H1 (cell line): ENCODE results near the gene PLAAT1. TPM values are rescaled to one million over a fixed set of nuclear protein-coding genes. Genes with fewer than 3 reads are reported as not detected.

Source experiments
- CREB1 ChIP-seq: IDR thresholded peaks from 2 replicates; pipeline ENCODE4 v1.6.1; 2012; ENCODE audit warnings: inconsistent platforms
- polyA plus RNA-seq, 7 experiments: library from polyadenylated mRNA; depleted of rRNA in 3 of 7; stranded (reverse) in 5 of 7; unstranded in 2 of 7; fragments of >200 nt in 5 of 7; fragments of 200-250 nt in 2 of 7; gene quantifications; 1 replicate in 5 of 7; 2 replicates in 1 of 7; 4 replicates in 1 of 7; pipeline versions ENCODE4 v1.2.1 to v1.2.3, GENCODE V29; 2011 to 2013; ENCODE audit warnings: missing spikeins in 2 of 7, mixed read lengths in 2 of 7
- total RNA-seq: library from RNA; stranded (reverse); fragmentation: NEBNext Ultra II Directional; extraction: Animal tissue kit (Norgen Biotek cat#: 25700); gene quantifications from 2 replicates; pipeline ENCODE4 v1.2.1, GENCODE V29; 2021
- TF ChIP-seq, protein P1 (sequence below): IDR thresholded peaks from 2 replicates; pipeline ENCODE4 v1.6.1; 2011; ENCODE audit warnings: low read length, improper control_type of control experiment

The PLAAT1 gene
- total and polyA plus RNA-seq, 2 of the 8 experiments (the other 6 are each of a cell fraction or from before 2014, with no cell fraction given) = 4.5 to 6.0 TPM

DNA sequence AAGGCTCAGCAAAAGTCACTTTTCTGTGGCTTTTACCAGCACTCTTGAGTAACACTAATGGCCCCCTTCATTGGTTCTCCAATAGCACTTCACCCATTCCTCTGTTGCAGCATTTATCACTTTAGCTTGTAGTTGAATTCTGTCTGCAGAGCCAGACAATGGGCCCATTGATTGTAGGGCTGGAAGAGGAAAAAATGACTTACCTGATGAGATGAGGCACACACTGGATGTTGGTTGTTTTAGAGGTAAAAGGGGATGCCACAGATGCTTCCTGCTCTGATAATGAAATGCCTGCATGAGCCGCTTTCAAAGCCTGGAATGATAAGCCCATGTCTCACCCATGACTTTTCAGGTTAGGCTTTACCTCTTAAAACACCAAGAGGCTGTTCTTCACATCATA, 64.3 kb downstream of the PLAAT1 start (continued):
- TF ChIP-seq, protein P1, sequence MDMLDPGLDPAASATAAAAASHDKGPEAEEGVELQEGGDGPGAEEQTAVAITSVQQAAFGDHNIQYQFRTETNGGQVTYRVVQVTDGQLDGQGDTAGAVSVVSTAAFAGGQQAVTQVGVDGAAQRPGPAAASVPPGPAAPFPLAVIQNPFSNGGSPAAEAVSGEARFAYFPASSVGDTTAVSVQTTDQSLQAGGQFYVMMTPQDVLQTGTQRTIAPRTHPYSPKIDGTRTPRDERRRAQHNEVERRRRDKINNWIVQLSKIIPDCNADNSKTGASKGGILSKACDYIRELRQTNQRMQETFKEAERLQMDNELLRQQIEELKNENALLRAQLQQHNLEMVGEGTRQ = no peak
- no peak for TF ChIP-seq CREB1
- TF ChIP-seq, all 59 proteins: peak for 0
